Measurements from ENCODE around the gene NLN. TPM values are rescaled to one million over a fixed set of nuclear protein-coding genes. Genes with fewer than 3 reads are reported as not detected.
A peak's percentile ranks its signal among the peaks of the same experiment; 100 is the strongest.
"Not testable (repeated sequence)": the region's sequence is repeated elsewhere in the genome, so short reads cannot be mapped to it uniquely, and the experiment has no call there.

Gene NLN
- total and polyA plus RNA-seq, 4 donors = 21.7 to 38.6 (median 24.2) TPM

DNA sequence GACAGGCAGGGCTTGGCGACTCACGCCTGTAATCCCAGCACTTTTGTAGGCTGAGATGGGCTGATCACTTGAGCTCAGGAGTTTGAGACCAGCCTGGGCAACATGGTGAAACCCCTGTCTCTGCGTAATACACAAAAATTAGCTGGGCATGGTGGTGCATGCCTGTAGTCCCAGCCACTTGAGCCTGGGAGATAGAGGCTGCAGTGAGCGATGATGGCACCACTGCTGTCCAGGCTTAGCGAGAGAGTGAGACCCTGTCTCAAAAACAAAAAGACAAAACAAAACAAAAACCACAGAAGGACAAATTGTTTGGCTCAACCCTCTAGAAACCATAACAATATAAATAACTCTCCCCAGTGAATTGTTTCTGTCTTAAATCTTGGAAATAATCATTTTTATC is 111.8 kb downstream of the NLN start:
- H3K9me3 ChIP-seq (ENCODE audit: control insufficient read depth, insufficient read depth, low read length) = no peaks in the 10 kb centered on the region
- no peak for DNase-seq (ENCODE audit: low read depth in 4 of 6, low spot score in 6 of 6)
- H3K27me3 ChIP-seq (ENCODE audit: control insufficient read depth, insufficient read depth, low read length) = no peaks in the 10 kb centered on the region
- WGBS (ENCODE audit: insufficient coverage) = 89% methylated on average over 3 of the region's 5 CpGs
- H3K4me1 ChIP-seq (ENCODE audit: control insufficient read depth, insufficient read depth, low read length) = peaks cover 9% of the 10 kb centered on the region
- H3K27ac ChIP-seq (ENCODE audit: low read depth, low read length) = no peak overlapping the region
- no peaks in the 10 kb centered on the region for H3K36me3 ChIP-seq (ENCODE audit: control insufficient read depth, insufficient read depth, low read length)
- H3K4me3 ChIP-seq (ENCODE audit: low read depth, low read length) = no peak overlapping the region

DNA sequence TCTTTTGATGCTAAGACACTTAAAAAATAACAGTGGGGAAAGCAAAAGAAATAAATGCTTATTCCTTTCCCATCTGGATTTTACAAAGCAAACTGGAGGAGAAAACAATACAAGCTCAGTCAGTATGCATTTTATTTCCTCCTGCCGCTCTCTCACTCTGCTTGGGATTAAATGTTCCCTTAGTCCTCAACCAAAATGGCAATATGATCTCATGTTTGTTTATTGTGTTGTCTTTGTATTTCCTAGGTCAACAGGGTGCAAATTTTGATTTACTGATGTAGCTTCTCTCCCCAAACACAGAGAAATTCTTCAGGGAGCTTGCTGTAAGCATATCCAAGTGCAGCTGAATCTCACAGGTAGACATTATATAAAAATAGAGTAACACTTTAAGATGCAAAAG is 112.3 kb downstream of the NLN start:
- no peaks in the 10 kb centered on the region for H3K36me3 ChIP-seq (ENCODE audit: control insufficient read depth, insufficient read depth, low read length)
- peaks cover 9% of the 10 kb centered on the region for H3K4me1 ChIP-seq (ENCODE audit: control insufficient read depth, insufficient read depth, low read length)
- no peak overlapping the region for H3K4me3 ChIP-seq (ENCODE audit: low read depth, low read length)
- no peaks in the 10 kb centered on the region for H3K27me3 ChIP-seq (ENCODE audit: control insufficient read depth, insufficient read depth, low read length)
- peak in 1 of 6 donors; percentile 13 for DNase-seq (ENCODE audit: low read depth in 4 of 6, low spot score in 6 of 6)
- no CpG with 5 or more reads among the region's 1 CpG for WGBS (ENCODE audit: insufficient coverage)
- H3K9me3 ChIP-seq (ENCODE audit: control insufficient read depth, insufficient read depth, low read length) = no peaks in the 10 kb centered on the region
- H3K27ac ChIP-seq (ENCODE audit: low read depth, low read length) = no peak overlapping the region

GRCh38 chr5:65835191-65835590 is 113.2 kb downstream of the NLN start:
- no peaks in the 10 kb centered on the region for H3K27me3 ChIP-seq (ENCODE audit: control insufficient read depth, insufficient read depth, low read length)
- WGBS (ENCODE audit: insufficient coverage) = no CpG with 5 or more reads among the region's 2 CpGs
- H3K4me3 ChIP-seq (ENCODE audit: low read depth, low read length) = no peak overlapping the region
- no peaks in the 10 kb centered on the region for H3K36me3 ChIP-seq (ENCODE audit: control insufficient read depth, insufficient read depth, low read length)
- no peaks in the 10 kb centered on the region for H3K9me3 ChIP-seq (ENCODE audit: control insufficient read depth, insufficient read depth, low read length)
- no peak for DNase-seq (ENCODE audit: low read depth in 4 of 6, low spot score in 6 of 6)
- H3K27ac ChIP-seq (ENCODE audit: low read depth, low read length) = no peak overlapping the region
- peaks cover 9% of the 10 kb centered on the region for H3K4me1 ChIP-seq (ENCODE audit: control insufficient read depth, insufficient read depth, low read length)

DNA sequence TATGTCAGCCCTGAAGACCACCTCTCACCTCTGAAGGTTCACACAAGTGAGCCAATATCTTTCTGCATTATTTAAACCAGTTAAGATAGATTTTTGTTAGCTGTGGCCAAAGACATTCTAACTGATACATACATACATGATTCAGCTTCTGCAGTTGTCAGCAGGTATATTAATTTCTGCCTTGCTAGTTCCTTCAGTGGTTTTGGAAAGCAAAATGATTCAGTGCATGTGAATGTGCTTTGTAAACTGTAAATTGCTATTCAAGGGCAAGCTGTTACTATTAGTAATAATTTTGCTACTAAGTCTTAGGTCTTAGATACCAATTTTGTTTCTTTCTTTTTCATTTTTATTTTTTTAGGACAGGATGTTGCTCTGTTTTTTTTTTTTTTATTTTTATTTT is 115.1 kb downstream of the NLN start:
- DNase-seq (ENCODE audit: low read depth in 4 of 6, low spot score in 6 of 6) = no peak
- Histone ChIP-seq H3K27ac (ENCODE audit: low read depth, low read length) (no peak overlapping the region), H3K4me3 (ENCODE audit: low read depth, low read length) (no peak overlapping the region), H3K27me3 (ENCODE audit: control insufficient read depth, insufficient read depth, low read length) (no peaks in the 10 kb centered on the region), H3K9me3 (ENCODE audit: control insufficient read depth, insufficient read depth, low read length) (no peaks in the 10 kb centered on the region), H3K36me3 (ENCODE audit: control insufficient read depth, insufficient read depth, low read length) (no peaks in the 10 kb centered on the region), H3K4me1 (ENCODE audit: control insufficient read depth, insufficient read depth, low read length) (peaks cover 4% of the 10 kb centered on the region)

- H3K27ac ChIP-seq (ENCODE audit: low read depth, low read length); DNase-seq (ENCODE audit: low read depth in 4 of 6, low spot score in 6 of 6); H3K27me3 ChIP-seq (ENCODE audit: control insufficient read depth, insufficient read depth, low read length); H3K36me3 ChIP-seq (ENCODE audit: control insufficient read depth, insufficient read depth, low read length); H3K9me3 ChIP-seq (ENCODE audit: control insufficient read depth, insufficient read depth, low read length); H3K4me3 ChIP-seq (ENCODE audit: low read depth, low read length); H3K4me1 ChIP-seq (ENCODE audit: control insufficient read depth, insufficient read depth, low read length): not testable (repeated sequence)
Measured at GRCh38 chr5:65839170-65839569, 117.2 kb downstream of the NLN start.

DNA sequence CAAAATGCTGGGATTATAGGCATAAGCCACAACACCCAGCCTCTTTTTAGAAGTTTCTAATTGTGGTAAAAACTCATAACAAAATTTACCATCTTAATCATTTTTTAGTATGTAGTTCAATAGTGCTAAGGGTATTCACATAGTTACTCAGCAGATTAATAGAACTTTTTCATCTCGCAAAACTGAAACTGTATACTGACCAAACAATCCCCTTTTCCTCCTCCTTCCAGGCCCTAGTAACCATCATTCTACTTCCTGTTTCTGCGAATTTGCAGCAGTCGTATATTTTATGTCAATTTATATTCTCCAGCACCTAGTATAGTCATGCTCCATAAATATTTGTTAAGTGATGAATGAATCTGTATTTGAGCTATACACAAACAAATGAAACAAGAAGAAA is 118.1 kb downstream of the NLN start:
- Histone ChIP-seq H3K4me1 (ENCODE audit: control insufficient read depth, insufficient read depth, low read length) (no peaks in the 10 kb centered on the region), H3K9me3 (ENCODE audit: control insufficient read depth, insufficient read depth, low read length) (no peaks in the 10 kb centered on the region), H3K27me3 (ENCODE audit: control insufficient read depth, insufficient read depth, low read length) (no peaks in the 10 kb centered on the region), H3K27ac (ENCODE audit: low read depth, low read length) (no peak overlapping the region), H3K36me3 (ENCODE audit: control insufficient read depth, insufficient read depth, low read length) (no peaks in the 10 kb centered on the region), H3K4me3 (ENCODE audit: low read depth, low read length) (no peak overlapping the region)
- no peak for DNase-seq (ENCODE audit: low read depth in 4 of 6, low spot score in 6 of 6)
- WGBS (ENCODE audit: insufficient coverage) = no CpG with 5 or more reads among the region's 3 CpGs

- not testable (repeated sequence) for H3K27me3 ChIP-seq (ENCODE audit: control insufficient read depth, insufficient read depth, low read length); DNase-seq (ENCODE audit: low read depth in 4 of 6, low spot score in 6 of 6); H3K36me3 ChIP-seq (ENCODE audit: control insufficient read depth, insufficient read depth, low read length); H3K4me3 ChIP-seq (ENCODE audit: low read depth, low read length); H3K27ac ChIP-seq (ENCODE audit: low read depth, low read length); H3K4me1 ChIP-seq (ENCODE audit: control insufficient read depth, insufficient read depth, low read length); H3K9me3 ChIP-seq (ENCODE audit: control insufficient read depth, insufficient read depth, low read length)
- no CpG with 5 or more reads among the region's 4 CpGs for WGBS (ENCODE audit: insufficient coverage)
Measured at GRCh38 chr5:65844763-65845162, 122.8 kb downstream of the NLN start.

- no peak for DNase-seq (ENCODE audit: low read depth in 4 of 6, low spot score in 6 of 6)
- no CpG with 5 or more reads among the region's 1 CpG for WGBS (ENCODE audit: insufficient coverage)
- no peaks in the 10 kb centered on the region for H3K9me3 ChIP-seq (ENCODE audit: control insufficient read depth, insufficient read depth, low read length)
- no peak overlapping the region for H3K4me3 ChIP-seq (ENCODE audit: low read depth, low read length)
- H3K27ac ChIP-seq (ENCODE audit: low read depth, low read length) = no peak overlapping the region
- no peaks in the 10 kb centered on the region for H3K27me3 ChIP-seq (ENCODE audit: control insufficient read depth, insufficient read depth, low read length)
- H3K4me1 ChIP-seq (ENCODE audit: control insufficient read depth, insufficient read depth, low read length) = no peaks in the 10 kb centered on the region
- no peaks in the 10 kb centered on the region for H3K36me3 ChIP-seq (ENCODE audit: control insufficient read depth, insufficient read depth, low read length)
Measured at GRCh38 chr5:65846101-65846500, 124.1 kb downstream of the NLN start.

GRCh38 chr5:65847019-65847418 is 125.0 kb downstream of the NLN start:
- not testable (repeated sequence) for DNase-seq (ENCODE audit: low read depth in 4 of 6, low spot score in 6 of 6); H3K27me3 ChIP-seq (ENCODE audit: control insufficient read depth, insufficient read depth, low read length); H3K4me1 ChIP-seq (ENCODE audit: control insufficient read depth, insufficient read depth, low read length); H3K27ac ChIP-seq (ENCODE audit: low read depth, low read length); H3K36me3 ChIP-seq (ENCODE audit: control insufficient read depth, insufficient read depth, low read length); H3K9me3 ChIP-seq (ENCODE audit: control insufficient read depth, insufficient read depth, low read length); H3K4me3 ChIP-seq (ENCODE audit: low read depth, low read length)
- WGBS (ENCODE audit: insufficient coverage) = 80% methylated on average over 1 of the region's 5 CpGs

DNA sequence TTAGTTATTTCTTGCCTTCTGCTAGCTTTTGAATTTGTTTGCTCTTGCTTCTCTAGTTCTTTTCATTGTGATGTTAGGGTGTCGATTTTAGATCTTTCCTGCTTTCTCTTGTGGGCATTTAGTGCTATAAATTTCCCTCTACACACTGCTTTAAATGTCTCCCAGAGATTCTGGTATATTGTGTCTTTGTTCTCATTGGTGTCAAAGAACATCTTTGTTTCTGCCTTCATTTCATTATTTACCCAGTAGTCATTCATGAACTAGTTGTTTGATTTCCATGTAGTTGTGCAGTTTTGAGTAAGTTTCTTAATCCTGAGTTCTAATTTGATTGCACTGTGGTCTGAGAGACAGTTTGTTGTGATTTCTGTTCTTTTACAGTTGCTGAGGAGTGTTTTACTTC is 127.9 kb downstream of the NLN start:
- H3K4me3 ChIP-seq (ENCODE audit: low read depth, low read length); H3K4me1 ChIP-seq (ENCODE audit: control insufficient read depth, insufficient read depth, low read length); H3K27ac ChIP-seq (ENCODE audit: low read depth, low read length); H3K36me3 ChIP-seq (ENCODE audit: control insufficient read depth, insufficient read depth, low read length); DNase-seq (ENCODE audit: low read depth in 4 of 6, low spot score in 6 of 6); H3K9me3 ChIP-seq (ENCODE audit: control insufficient read depth, insufficient read depth, low read length); H3K27me3 ChIP-seq (ENCODE audit: control insufficient read depth, insufficient read depth, low read length): not testable (repeated sequence)
- no CpG with 5 or more reads among the region's 1 CpG for WGBS (ENCODE audit: insufficient coverage)

DNA sequence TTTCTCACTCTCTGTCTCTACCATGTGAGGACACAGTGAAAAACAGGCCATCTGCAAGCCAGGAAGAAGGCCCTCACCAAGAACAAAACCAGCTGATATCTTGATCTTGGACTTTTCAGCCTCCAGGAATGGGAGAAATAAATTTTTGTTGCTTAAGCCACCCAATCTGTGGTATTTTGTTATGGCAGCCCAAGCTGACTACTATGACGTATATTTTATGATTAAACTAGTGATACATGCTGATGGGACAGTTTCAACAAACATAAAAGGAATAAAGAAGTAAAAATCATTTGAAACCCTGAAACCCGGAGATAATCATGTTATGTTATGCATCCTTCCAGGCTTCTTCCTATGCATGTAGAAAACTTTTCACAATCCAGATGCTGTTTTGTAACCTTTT is 132.9 kb downstream of the NLN start:
- no peak for DNase-seq (ENCODE audit: low read depth in 4 of 6, low spot score in 6 of 6)
- no peaks in the 10 kb centered on the region for H3K9me3 ChIP-seq (ENCODE audit: control insufficient read depth, insufficient read depth, low read length)
- no peak overlapping the region for H3K4me3 ChIP-seq (ENCODE audit: low read depth, low read length)
- H3K27ac ChIP-seq (ENCODE audit: low read depth, low read length) = no peak overlapping the region
- no peaks in the 10 kb centered on the region for H3K4me1 ChIP-seq (ENCODE audit: control insufficient read depth, insufficient read depth, low read length)
- H3K27me3 ChIP-seq (ENCODE audit: control insufficient read depth, insufficient read depth, low read length) = no peaks in the 10 kb centered on the region
- H3K36me3 ChIP-seq (ENCODE audit: control insufficient read depth, insufficient read depth, low read length) = no peaks in the 10 kb centered on the region
- no CpG with 5 or more reads among the region's 2 CpGs for WGBS (ENCODE audit: insufficient coverage)
